Thoracic aorta (tissue), 2 donors: ENCODE results near the gene BUD23. TPM values are rescaled to one million over a fixed set of nuclear protein-coding genes. Genes with fewer than 3 reads are reported as not detected.
"Not testable (repeated sequence)": the region's sequence is repeated elsewhere in the genome, so short reads cannot be mapped to it uniquely, and the experiment has no call there.

Experiments used
- ATAC-seq: fragments of 150-250 bp; one replicate; pipeline ENCODE4 v1.8.0; 2017; ENCODE audit warnings: low read depth; ENCODE audit not compliant: insufficient number of reproducible peaks, low FRiP score
- DNase-seq: peaks from one replicate; pipeline ENCODE4 v3.0.0-alpha.2; 2020; ENCODE audit warnings: low spot score
- H3K27ac ChIP-seq, 2 donors: fragments of 200-600 bp; sonication (generic); 1 replicate in 1 of 2; 2 replicates in 1 of 2; pipeline ENCODE4 v1.5.1; 2016; ENCODE audit warnings: mild to moderate bottlenecking in 2 of 2, moderate library complexity in 2 of 2
- H3K27me3 ChIP-seq: fragments of 200-600 bp; sonication (generic); replicated peaks from 2 replicates; pipeline ENCODE4 v1.6.0; 2016; ENCODE audit warnings: mild to moderate bottlenecking; ENCODE audit not compliant: insufficient read depth
- H3K36me3 ChIP-seq: fragments of 200-600 bp; sonication (generic); one replicate; pipeline ENCODE4 v1.5.1; 2016
- H3K4me1 ChIP-seq, 2 donors: fragments of 200-600 bp; sonication (generic); 1 replicate in 1 of 2; 2 replicates in 1 of 2; pipeline versions ENCODE4 v1.5.1 to v1.6.0; 2016; ENCODE audit warnings: low read depth in 2 of 2, mild to moderate bottlenecking in 1 of 2; ENCODE audit not compliant: control insufficient read depth in 1 of 2
- H3K4me3 ChIP-seq: fragments of 200-600 bp; sonication (generic); 2 replicates; pipeline ENCODE4 v1.5.1; 2016; ENCODE audit warnings: mild to moderate bottlenecking
- H3K9me3 ChIP-seq: fragments of 200-600 bp; sonication (generic); 2 replicates; pipeline ENCODE4 v1.5.1; 2016
- CTCF ChIP-seq: fragments of 200-600 bp; sonication (generic); IDR thresholded peaks from one replicate; pipeline ENCODE4 v1.5.1; 2019; ENCODE audit warnings: antibody characterized with exemption
- total RNA-seq, 2 donors: library from RNA; depleted of rRNA; stranded (reverse); fragments of >200 nt; gene quantifications; one replicate each; pipeline versions ENCODE4 v1.1.0 to v1.2.3, GENCODE V29; 2016

Gene BUD23
- total RNA-seq, 2 donors from 2014 or later: 36.9 to 51.0 TPM

- Histone ChIP-seq H3K36me3 (no peaks in the 10 kb centered on the region), H3K27ac (peak overlapping the region; percentile 57 to 68), H3K4me3 (no peak overlapping the region), H3K4me1 (peaks cover 21 to 53% of the 10 kb centered on the region in 2 donors), H3K27me3 (no peaks in the 10 kb centered on the region), H3K9me3 (no peaks in the 10 kb centered on the region)
- ATAC-seq: no peak
- no peak for DNase-seq
- TF ChIP-seq CTCF: no peak
Measured at GRCh38 chr7:73721377-73721817, 38.0 kb downstream of the BUD23 start.

GRCh38 chr7:73722182-73722581 is 38.8 kb downstream of the BUD23 start:
- not testable (repeated sequence) for H3K27me3 ChIP-seq, H3K9me3 ChIP-seq, DNase-seq, ATAC-seq, H3K36me3 ChIP-seq, H3K4me3 ChIP-seq
- Histone ChIP-seq H3K27ac (peak overlapping the region; percentile 57 to 68), H3K4me1 (peaks cover 21 to 45% of the 10 kb centered on the region in 2 donors)

- Histone ChIP-seq H3K36me3 (no peaks in the 10 kb centered on the region), H3K27ac (no peak overlapping the region), H3K4me1 (peaks cover 18 to 39% of the 10 kb centered on the region in 2 donors), H3K9me3 (no peaks in the 10 kb centered on the region), H3K4me3 (no peak overlapping the region), H3K27me3 (no peaks in the 10 kb centered on the region)
- TF ChIP-seq CTCF: no peak
- no peak for DNase-seq
- ATAC-seq: no peak
Measured at GRCh38 chr7:73722785-73723184, 39.4 kb downstream of the BUD23 start.

GRCh38 chr7:73723813-73724212 is 40.4 kb downstream of the BUD23 start:
- Histone ChIP-seq H3K4me3 (no peak overlapping the region), H3K36me3 (no peaks in the 10 kb centered on the region), H3K9me3 (no peaks in the 10 kb centered on the region), H3K4me1 (peaks cover 7 to 29% of the 10 kb centered on the region in 2 donors), H3K27me3 (no peaks in the 10 kb centered on the region), H3K27ac (no peak overlapping the region)
- ATAC-seq (no peak), DNase-seq (no peak)
- no peak for TF ChIP-seq CTCF

GRCh38 chr7:73726083-73726466 is 42.7 kb downstream of the BUD23 start:
- no peak for DNase-seq
- no peak for TF ChIP-seq CTCF
- Histone ChIP-seq H3K27me3 (no peaks in the 10 kb centered on the region), H3K27ac (no peak overlapping the region), H3K4me1 (peaks cover 3 to 11% of the 10 kb centered on the region in 2 donors), H3K36me3 (no peaks in the 10 kb centered on the region), H3K9me3 (no peaks in the 10 kb centered on the region), H3K4me3 (no peak overlapping the region)
- no peak for ATAC-seq

GRCh38 chr7:73727952-73728351 is 44.6 kb downstream of the BUD23 start:
- ATAC-seq (no peak), DNase-seq (no peak)
- Histone ChIP-seq H3K27ac (no peak overlapping the region), H3K36me3 (no peaks in the 10 kb centered on the region), H3K27me3 (no peaks in the 10 kb centered on the region), H3K9me3 (no peaks in the 10 kb centered on the region), H3K4me3 (no peak overlapping the region), H3K4me1 (no peaks in the 10 kb centered on the region)
- TF ChIP-seq CTCF: no peak
